HG02938 (cell line): Measurements from ENCODE around the gene CRYZ.

Source experiments
- ATAC-seq: cut with Tn5 transposase; IDR thresholded peaks from one replicate; pipeline ENCODE4 v1.9.1; 2021; ENCODE audit warnings: mild to moderate bottlenecking, moderate library complexity; ENCODE audit not compliant: unreplicated experiment

Gene CRYZ

DNA sequence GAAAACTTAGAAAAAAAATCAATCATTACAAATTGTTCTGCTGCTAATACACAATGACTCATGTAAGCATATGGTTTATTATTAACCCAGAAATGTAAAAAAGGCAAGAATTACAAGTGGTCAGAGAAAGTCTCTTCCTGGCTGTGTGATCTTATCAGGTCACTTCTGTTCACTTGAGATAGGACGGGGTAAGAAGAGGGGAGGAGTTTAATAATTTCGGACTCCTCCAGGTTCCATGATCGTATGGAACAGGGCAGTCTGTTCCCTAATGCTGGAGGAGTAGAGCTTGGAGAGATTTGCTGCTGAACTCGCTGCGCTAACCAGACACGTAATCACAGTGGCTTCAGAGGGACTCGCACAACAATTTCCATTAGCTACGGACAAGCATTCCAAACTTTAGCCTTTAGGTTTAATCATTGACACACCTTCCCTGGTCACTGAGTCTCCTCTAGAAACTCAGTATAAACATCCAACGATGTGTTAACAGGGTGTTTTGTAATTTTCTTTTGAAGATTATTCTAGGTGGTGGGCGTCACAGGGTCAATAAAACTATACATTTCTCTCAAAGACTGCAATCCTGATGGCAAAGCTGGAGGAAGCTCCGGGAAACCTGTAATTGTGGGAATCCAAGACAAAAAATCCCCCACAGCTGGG is 1.3 kb downstream of the CRYZ start:
- ATAC-seq = peak; percentile 39

DNA sequence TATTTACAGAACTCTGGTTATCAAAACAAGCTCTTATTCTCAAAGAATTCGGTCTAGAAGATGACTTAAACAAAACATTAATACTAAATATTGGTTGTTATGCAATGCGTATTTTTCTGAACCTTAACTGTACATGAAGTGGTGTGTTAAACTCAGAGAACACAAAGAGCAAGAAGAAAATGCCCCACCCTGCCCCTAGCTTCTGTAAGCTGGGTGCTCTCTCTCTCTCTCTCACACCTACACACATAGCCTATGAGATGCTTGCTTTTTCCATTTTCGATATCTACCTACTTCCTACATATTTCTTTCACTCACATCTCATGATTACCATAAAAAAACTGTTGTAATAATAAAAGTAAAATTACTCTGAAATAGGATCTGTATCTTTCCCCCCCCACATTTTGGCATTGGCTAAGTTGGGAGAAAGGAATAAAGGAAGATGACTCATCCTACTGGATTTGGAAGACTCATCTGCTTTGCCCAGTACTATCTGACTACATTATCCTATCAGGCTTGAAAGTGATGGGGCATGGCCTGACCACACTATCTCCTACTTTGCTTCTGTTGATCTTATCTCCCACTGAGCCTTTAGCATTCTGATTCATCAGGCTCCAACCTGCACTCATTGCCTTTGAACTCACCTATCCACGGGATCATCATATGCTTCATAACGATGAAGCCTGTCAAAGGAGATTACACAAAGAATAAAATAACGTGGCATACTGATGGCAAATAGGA is 2.9 kb downstream of the CRYZ start:
- no peak for ATAC-seq

GRCh38 chr1:74728736-74729135 is 4.1 kb downstream of the CRYZ start:
- ATAC-seq = no peak

- ATAC-seq = no peak
These were observed 6.8 kb downstream of the CRYZ start for GRCh38 chr1:74726063-74726462.

- no peak for ATAC-seq
These were observed 15.2 kb downstream of the CRYZ start for GRCh38 chr1:74717626-74718025.

DNA sequence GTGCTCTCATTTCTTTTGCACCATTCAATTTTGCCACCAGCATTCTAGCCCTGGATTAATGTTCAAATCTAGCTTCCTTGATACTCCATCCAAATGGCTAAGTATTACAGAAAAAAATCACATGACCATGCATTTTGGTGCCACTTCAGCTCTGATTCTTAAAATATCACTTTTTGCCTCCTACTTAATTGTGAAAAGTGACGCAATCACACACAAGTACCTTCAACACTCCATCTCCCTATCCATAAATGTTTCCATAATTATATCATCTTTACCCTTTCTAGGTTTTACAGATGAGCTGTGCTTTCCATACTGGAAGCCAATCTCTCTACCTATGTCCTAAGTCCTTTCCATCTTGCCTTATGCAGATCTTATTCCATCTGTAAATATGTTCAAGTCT is 16.0 kb downstream of the CRYZ start:
- ATAC-seq = no peak

DNA sequence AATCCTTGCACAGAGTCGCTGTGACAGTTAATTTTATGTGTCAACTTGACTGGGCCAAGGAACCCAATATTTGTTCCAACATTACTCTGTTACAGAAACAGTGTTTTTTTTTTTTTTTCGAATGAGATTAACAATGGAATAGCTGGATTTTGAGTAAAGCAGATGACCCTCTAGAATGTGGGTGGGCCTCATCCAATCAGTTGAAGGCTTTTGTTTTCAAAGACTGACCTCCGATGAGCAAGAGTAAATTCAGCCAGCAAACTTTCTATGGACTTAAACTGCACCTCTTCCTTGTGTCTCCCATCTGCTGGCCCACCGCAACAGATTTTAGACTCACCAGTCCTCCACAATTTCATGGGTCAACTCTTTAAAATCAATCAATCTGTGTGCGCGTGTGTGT is 17.0 kb downstream of the CRYZ start:
- no peak for ATAC-seq

- ATAC-seq = no peak
These were observed 17.7 kb downstream of the CRYZ start for GRCh38 chr1:74715236-74715502.

GRCh38 chr1:74714429-74715235 is 18.2 kb downstream of the CRYZ start:
- peak; percentile 47 for ATAC-seq

- no peak for ATAC-seq
These were observed 19.0 kb downstream of the CRYZ start for GRCh38 chr1:74713849-74714248.

- no peak for ATAC-seq
These were observed 20.0 kb downstream of the CRYZ start for GRCh38 chr1:74712881-74713280.

DNA sequence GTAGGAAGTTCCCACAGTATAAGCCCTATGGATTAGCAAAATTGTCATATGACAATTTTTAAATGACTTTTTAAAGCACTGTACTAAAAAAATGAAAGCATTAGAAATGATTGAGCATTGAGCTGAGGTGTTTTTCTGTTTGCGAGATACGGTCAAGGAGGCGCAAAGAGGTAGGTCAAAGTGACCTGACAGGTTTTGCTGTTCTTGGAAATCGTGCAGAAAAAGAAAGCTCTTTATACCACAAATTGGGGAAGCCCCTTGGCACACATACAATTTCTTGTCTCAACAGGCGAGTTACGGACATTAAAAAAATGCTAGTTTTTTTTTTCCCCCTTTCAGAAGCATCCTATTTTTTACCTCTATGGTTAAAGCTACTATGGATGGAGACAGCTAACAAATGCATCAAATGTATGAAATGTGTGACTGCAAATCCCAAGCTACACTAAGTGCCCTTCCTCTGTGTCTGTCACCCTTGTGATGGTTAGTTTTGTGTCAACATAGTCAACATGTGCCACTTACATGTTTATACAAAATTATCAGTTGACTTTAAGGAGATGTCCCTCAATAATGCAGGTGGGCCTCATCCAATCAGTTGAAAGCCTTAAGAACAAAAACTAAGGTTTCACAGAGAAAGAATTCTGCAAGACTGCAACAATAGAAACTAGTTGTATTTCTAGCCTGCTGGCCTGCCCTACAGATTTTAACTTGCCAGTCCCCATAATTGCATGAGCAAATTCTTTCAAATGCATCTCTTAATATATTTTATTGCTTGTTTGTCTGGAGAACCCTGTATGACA is 29.3 kb downstream of the CRYZ start:
- ATAC-seq = no peak

GRCh38 chr1:74699331-74699730 is 33.5 kb downstream of the CRYZ start:
- ATAC-seq = peak; percentile 46

- ATAC-seq = no peak
These were observed 35.0 kb downstream of the CRYZ start for GRCh38 chr1:74697832-74698231.

DNA sequence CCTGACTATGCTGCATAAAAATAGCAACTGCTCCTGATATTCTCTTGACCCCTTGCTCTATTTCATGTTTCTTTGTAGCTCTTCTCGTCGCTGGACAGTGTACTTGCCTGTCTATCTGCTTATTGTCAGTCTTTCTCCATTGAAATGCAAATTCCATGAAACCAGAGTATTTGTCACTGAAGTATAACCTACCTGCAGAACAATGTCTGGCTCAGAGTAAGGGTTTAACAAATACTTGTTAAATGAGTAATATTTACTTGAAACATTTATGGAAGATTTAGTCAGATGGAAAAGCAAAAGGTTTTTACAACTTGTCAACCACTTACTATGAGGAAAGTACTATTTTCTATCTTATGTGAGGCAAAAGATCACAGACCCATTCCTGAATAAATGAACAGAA is 39.4 kb downstream of the CRYZ start:
- no peak for ATAC-seq

DNA sequence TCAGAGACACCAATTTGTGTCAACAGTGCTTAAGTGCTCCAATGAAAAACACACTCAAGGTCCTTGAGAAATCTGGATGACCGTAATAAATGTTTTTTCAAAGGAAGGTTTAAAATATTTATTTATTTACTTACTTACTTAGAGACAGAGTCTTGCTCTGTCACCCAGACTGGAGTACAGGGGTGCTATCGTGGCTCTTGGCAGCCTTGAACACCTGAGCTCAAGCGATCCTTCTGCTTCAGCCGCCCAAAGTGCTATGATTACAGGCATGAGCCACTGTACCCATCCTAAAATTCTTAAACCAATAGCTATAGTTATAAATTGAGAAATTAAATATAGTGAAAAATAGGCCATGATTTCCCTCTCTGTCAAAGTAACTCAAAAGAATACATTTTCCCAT is 41.9 kb downstream of the CRYZ start:
- no peak for ATAC-seq

- ATAC-seq = no peak
These were observed 42.5 kb downstream of the CRYZ start for GRCh38 chr1:74690364-74690696.

DNA sequence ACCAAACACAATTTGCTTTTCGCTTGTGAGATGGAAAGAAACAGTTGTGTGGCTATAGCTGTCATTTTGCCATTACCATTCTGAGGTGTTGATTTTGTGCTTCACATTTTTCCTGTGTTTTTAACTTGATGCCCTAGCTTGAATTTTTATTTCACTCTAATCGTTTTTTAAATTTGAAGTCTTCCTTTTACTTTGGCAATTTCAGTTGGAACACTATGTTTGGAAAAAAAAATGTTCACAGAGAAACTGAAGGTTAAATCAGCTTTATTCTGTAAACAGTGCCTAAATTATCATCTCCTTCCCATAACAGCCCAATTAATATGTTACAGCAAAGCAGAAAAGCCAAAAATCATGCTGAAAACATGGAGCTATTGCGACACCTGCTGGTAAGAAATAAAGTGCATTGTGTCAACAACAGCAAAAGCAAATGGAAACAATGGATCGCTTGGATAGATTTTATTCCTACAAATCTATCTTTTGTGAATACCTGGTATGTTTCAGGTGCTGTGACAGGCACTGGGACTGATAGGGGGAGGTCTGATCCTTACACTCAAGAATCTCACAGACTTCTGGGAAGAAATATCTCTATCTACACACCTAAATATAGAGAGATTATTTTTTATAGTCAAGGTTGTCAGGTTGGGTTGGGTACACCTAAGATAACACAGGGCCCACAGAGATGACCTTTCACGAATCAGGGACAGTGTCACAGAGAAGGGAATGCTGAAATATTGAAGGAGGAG is 43.1 kb downstream of the CRYZ start:
- ATAC-seq = peak; percentile 69

DNA sequence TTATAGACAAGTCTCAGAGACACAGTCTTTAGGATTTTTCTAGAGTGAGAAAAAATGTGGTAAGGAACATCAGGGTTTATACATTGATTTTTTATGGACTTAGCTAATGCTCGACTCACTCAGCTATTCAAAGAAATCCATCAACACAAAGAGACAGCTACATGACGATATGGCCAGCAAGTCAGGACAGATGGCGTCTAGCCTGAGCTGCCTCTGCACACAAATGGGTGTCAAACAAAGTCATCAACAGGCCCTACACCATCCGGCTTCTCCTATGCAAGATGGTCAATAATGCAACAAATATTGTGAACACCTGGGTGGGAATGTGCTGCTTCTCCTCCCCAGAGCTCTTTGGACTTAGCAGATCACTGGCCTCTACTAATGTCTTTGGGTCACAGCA is 45.9 kb downstream of the CRYZ start:
- ATAC-seq = no peak

DNA sequence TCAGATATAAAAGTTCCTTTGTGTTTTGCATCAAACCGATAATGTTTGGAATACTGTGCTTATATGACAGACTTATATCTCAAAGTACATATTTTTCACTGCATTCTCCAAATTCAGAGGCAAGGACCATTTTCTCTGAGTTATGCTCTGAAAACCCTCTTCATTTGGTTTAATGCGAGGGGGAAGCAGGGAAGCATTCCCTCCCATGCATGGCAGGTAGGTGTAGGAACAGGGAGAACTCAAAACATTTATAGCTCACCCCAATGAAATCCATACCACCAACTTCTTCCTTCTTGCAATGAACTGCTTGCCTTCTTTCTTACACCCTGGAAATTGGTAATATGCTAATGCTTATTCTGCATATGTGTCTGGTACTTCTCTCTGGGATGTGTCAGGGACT is 48.5 kb downstream of the CRYZ start:
- ATAC-seq = no peak

DNA sequence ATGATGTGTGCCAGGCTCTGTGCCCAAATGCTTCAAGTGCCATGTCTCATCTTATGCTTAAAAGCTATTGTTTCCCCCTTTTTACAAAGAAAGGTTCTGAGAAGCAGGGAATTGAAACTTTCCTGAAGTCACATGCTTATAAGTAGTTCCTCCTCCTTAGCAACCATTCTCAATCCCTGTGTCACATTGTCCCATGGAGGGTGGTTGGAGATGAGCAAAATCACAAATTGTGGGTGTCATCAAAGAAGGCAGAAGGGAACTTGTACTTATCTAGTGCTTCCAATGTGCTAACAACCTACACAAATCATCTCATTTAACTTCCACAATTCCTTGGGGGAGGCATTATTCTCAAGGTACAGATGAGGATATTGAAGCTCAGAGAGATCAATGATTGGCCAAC is 49.2 kb downstream of the CRYZ start:
- no peak for ATAC-seq
